BLaER1 treated with 17β-estradiol and CSF1 and Interleukin-3, amounts not matched to agents 10 nM and 100 nM (cell line): ENCODE measurements around the gene RPL18.

ENCODE experiments used
- H3K27ac ChIP-seq, 11 experiments: shearing (Covaris generic); formaldehyde crosslinking; 2 replicates each; pipeline ENCODE4 v1.8.1; 2022
- H3K27me3 ChIP-seq, 11 experiments: shearing (Covaris generic); formaldehyde crosslinking; 2 replicates each; pipeline ENCODE4 v1.8.1; 2022
- H3K36me3 ChIP-seq, 11 experiments: shearing (Covaris generic); formaldehyde crosslinking; 2 replicates each; pipeline ENCODE4 v1.8.1; 2022
- H3K4me1 ChIP-seq, 10 experiments: shearing (Covaris generic); formaldehyde crosslinking; 2 replicates each; pipeline ENCODE4 v1.8.1; 2022
- H3K4me2 ChIP-seq, 11 experiments: shearing (Covaris generic); formaldehyde crosslinking; 2 replicates each; pipeline ENCODE4 v1.8.1; 2022
- H3K4me3 ChIP-seq, 10 experiments: shearing (Covaris generic); formaldehyde crosslinking; 2 replicates each; pipeline ENCODE4 v1.8.1; 2022
- H3K9ac ChIP-seq, 11 experiments: shearing (Covaris generic); formaldehyde crosslinking; 2 replicates each; pipeline ENCODE4 v1.8.1; 2022
- H3K9me3 ChIP-seq, 11 experiments: shearing (Covaris generic); formaldehyde crosslinking; replicated peaks in 1 of 11; 2 replicates each; pipeline ENCODE4 v1.8.1; 2022
- H4K20me1 ChIP-seq, 11 experiments: shearing (Covaris generic); formaldehyde crosslinking; 2 replicates each; pipeline ENCODE4 v1.8.1; 2022
- Cebpa-rat ChIP-seq, 11 experiments: shearing (Covaris generic); IDR thresholded peaks; 2 replicates each; pipeline ENCODE4 v1.8.1; 2022

Gene RPL18

GRCh38 chr19:48624791-48625723 lies 6.1 kb upstream of the RPL18 start:
- TF ChIP-seq Cebpa-rat (IDR thresholded peaks at IDR 0.05): no peak
- Histone ChIP-seq H3K27me3 (no peaks in the 10 kb centered on the region), H3K36me3 (peaks cover 21 to 58% (median 36%) of the 10 kb centered on the region in 11 experiments), H3K27ac (peak overlapping the region in 10 of 11 experiments; percentile 63 to 87 (median 83); a peak in 20 of 22 replicates), H3K4me2 (peak overlapping the region; percentile 80 to 97 (median 93)), H3K9ac (peak overlapping the region; percentile 66 to 87 (median 83); a peak in 21 of 22 replicates), H3K9me3 (no peaks in the 10 kb centered on the region), H4K20me1 (peaks cover 0 to 22% (median 4%) of the 10 kb centered on the region in 11 experiments; a peak in 8 of 22 replicates), H3K4me1 (peaks cover 36 to 67% (median 48%) of the 10 kb centered on the region in 10 experiments), H3K4me3 (peak overlapping the region; percentile 34 to 74 (median 63))

GRCh38 chr19:48624067-48624594 lies 5.2 kb upstream of the RPL18 start:
- Histone ChIP-seq H3K27me3 (no peaks in the 10 kb centered on the region), H3K27ac (peak overlapping the region; percentile 72 to 90 (median 83)), H3K4me2 (peak overlapping the region; percentile 80 to 97 (median 94)), H3K9me3 (no peaks in the 10 kb centered on the region), H4K20me1 (peaks cover 0 to 22% (median 0%) of the 10 kb centered on the region in 11 experiments; a peak in 2 of 22 replicates), H3K36me3 (peaks cover 12 to 49% (median 27%) of the 10 kb centered on the region in 11 experiments; a peak in 20 of 22 replicates), H3K4me1 (peaks cover 37 to 67% (median 49%) of the 10 kb centered on the region in 10 experiments), H3K4me3 (peak overlapping the region; percentile 43 to 74 (median 63)), H3K9ac (peak overlapping the region; percentile 80 to 87 (median 83); a peak in 21 of 22 replicates)
- no peak for TF ChIP-seq Cebpa-rat (IDR thresholded peaks at IDR 0.05)

- TF ChIP-seq Cebpa-rat (IDR thresholded peaks at IDR 0.05): no peak
- peaks cover 11 to 43% (median 25%) of the 10 kb centered on the region in 11 experiments; a peak in 20 of 22 replicates for H3K36me3 ChIP-seq
- no peaks in the 10 kb centered on the region for H3K27me3 ChIP-seq
- peak overlapping the region; percentile 40 to 66 (median 55) for H3K4me3 ChIP-seq
- peak overlapping the region; percentile 78 to 87 (median 82); a peak in 21 of 22 replicates for H3K9ac ChIP-seq
- peaks cover 0 to 20% (median 1%) of the 10 kb centered on the region in 11 experiments; a peak in 10 of 22 replicates for H4K20me1 ChIP-seq
- no peaks in the 10 kb centered on the region for H3K9me3 ChIP-seq
- peaks cover 37 to 67% (median 49%) of the 10 kb centered on the region in 10 experiments for H3K4me1 ChIP-seq
- peak overlapping the region; percentile 79 to 97 (median 93) for H3K4me2 ChIP-seq
- H3K27ac ChIP-seq: peak overlapping the region; percentile 69 to 90 (median 83)
These were observed 4.6 kb upstream of the RPL18 start for GRCh38 chr19:48623556-48624066.

GRCh38 chr19:48619692-48620585 lies 961 bp upstream of the RPL18 start:
- peaks cover 34 to 47% (median 37%) of the 10 kb centered on the region in 11 experiments for H3K36me3 ChIP-seq
- peak overlapping the region; percentile 71 to 96 (median 89) for H3K4me2 ChIP-seq
- H3K4me1 ChIP-seq: peaks cover 60 to 81% (median 76%) of the 10 kb centered on the region in 10 experiments

GRCh38 chr19:48618278-48618915 lies 581 bp downstream of the RPL18 start:
- TF ChIP-seq Cebpa-rat (IDR thresholded peaks at IDR 0.05): no peak
- peak overlapping the region; percentile 87 to 98 (median 93) for H3K27ac ChIP-seq
- H3K27me3 ChIP-seq: no peaks in the 10 kb centered on the region
- H4K20me1 ChIP-seq: peaks cover 40 to 55% (median 53%) of the 10 kb centered on the region in 11 experiments
- H3K9me3 ChIP-seq: no peaks in the 10 kb centered on the region
- peak overlapping the region; percentile 93 to 100 (median 98) for H3K9ac ChIP-seq
- peaks cover 38 to 54% (median 45%) of the 10 kb centered on the region in 11 experiments for H3K36me3 ChIP-seq
- peak overlapping the region; percentile 91 to 99 (median 97) for H3K4me2 ChIP-seq
- H3K4me1 ChIP-seq: peaks cover 54 to 72% (median 69%) of the 10 kb centered on the region in 10 experiments
- peak overlapping the region; percentile 79 to 100 (median 92) for H3K4me3 ChIP-seq

More at GRCh38 chr19:48619692-48620585, 961 bp upstream of the RPL18 start:
- Histone ChIP-seq H3K9me3 (no peaks in the 10 kb centered on the region), H3K27ac (peak overlapping the region; percentile 78 to 98 (median 93)), H3K4me3 (peak overlapping the region; percentile 59 to 98 (median 88)), H4K20me1 (peaks cover 35 to 39% (median 38%) of the 10 kb centered on the region in 11 experiments), H3K27me3 (no peaks in the 10 kb centered on the region), H3K9ac (peak overlapping the region; percentile 82 to 100 (median 96))
- no peak for TF ChIP-seq Cebpa-rat (IDR thresholded peaks at IDR 0.05)

- TF ChIP-seq Cebpa-rat (IDR thresholded peaks at IDR 0.05): no peak
- H3K36me3 ChIP-seq: peaks cover 38 to 61% (median 52%) of the 10 kb centered on the region in 11 experiments
- no peaks in the 10 kb centered on the region for H3K9me3 ChIP-seq
- peaks cover 45 to 66% (median 59%) of the 10 kb centered on the region in 10 experiments for H3K4me1 ChIP-seq
- H3K4me3 ChIP-seq: peak overlapping the region; percentile 79 to 100 (median 92)
- peak overlapping the region; percentile 93 to 100 (median 98) for H3K9ac ChIP-seq
- peaks cover 40 to 64% (median 61%) of the 10 kb centered on the region in 11 experiments for H4K20me1 ChIP-seq
- H3K27ac ChIP-seq: peak overlapping the region; percentile 87 to 98 (median 93); a peak in 21 of 22 replicates
- H3K27me3 ChIP-seq: no peaks in the 10 kb centered on the region
- H3K4me2 ChIP-seq: peak overlapping the region; percentile 91 to 99 (median 97)
These were observed 1.6 kb downstream of the RPL18 start for GRCh38 chr19:48617146-48617937.
